Measurements from ENCODE around the gene STH. TPM values are rescaled to one million over a fixed set of nuclear protein-coding genes. Genes with fewer than 3 reads are reported as not detected.

Gene STH
- total RNA-seq, 1 experiment from 2014 or later: not detected

Other genes starting within 250 kb of the STH start
- gene CRHR1, start 214.9 kb upstream of the STH start, total RNA-seq (2014; rRNA removed; shearing (Covaris generic)): not detected in 2 replicates
- not detected in 2 replicates for gene SPPL2C, start 154.4 kb upstream of the STH start, total RNA-seq (2014; rRNA removed; shearing (Covaris generic))
- 0.03 TPM in 1 of 2 replicates, not detected in the other for gene MAPT, start 104.7 kb upstream of the STH start, total RNA-seq (2014; rRNA removed; shearing (Covaris generic))
- gene KANSL1, start 194.2 kb downstream of the STH start, total RNA-seq (2014; rRNA removed; shearing (Covaris generic)): 19.7 and 37.9 TPM in 2 replicates

Measured in SJSA1 (cell line).